ENCODE data around the gene PRKCA.

DNA sequence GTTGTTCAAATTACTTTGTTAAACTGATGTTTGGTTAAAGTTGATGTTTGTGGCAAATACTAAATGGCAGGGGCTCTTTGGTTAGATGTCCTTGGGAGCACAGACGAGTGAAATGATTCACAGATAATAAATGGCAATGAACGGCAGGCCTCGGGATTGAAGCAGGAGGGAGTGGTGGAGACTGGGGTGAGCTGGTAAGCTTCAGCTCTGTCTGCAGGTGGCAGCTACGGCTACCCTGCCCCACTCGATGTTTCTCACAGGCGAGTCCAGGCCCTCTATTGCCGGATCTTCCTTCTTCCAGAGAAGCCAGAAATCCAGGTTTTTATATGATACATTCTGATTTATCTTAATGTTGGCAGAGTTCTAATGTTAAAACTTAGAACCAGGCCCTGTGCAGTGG, 387.8 kb downstream of the PRKCA start:
- TF ChIP-seq CTCF (IDR thresholded peaks at IDR 0.05) (no peak), POLR2A (IDR thresholded peaks at IDR 0.05) (no peak)
